Heart right ventricle (tissue), 16 donors: ENCODE data around the gene ZNF740. TPM values are rescaled to one million over a fixed set of nuclear protein-coding genes. Genes with fewer than 3 reads are reported as not detected.

ENCODE experiments used
- ATAC-seq, 8 donors: fragments of 200-7000 bp; cut with Tn5 transposase; one replicate each; pipeline ENCODE4 v1.9.1; 2020; ENCODE audit warnings: mild to moderate bottlenecking in 8 of 8, moderate library complexity in 8 of 8, moderate number of reproducible peaks in 1 of 8
- DNase-seq, 2 donors: peaks; one replicate each; pipeline ENCODE4 v3.0.0-alpha.2; 2020
- H3K27ac ChIP-seq, 10 donors: fragments of 200-600 bp; sonication (generic) in 2 of 10; one replicate each; pipeline versions ENCODE4 v1.5.0 to v1.8.0; 2020 to 2022; ENCODE audit warnings: mild to moderate bottlenecking in 3 of 10
- H3K27me3 ChIP-seq, 7 donors: fragments of 200-600 bp; one replicate each; pipeline ENCODE4 v1.8.0; 2021 to 2022; ENCODE audit warnings: mild to moderate bottlenecking in 2 of 7
- H3K36me3 ChIP-seq, 9 donors: fragments of 200-600 bp; sonication (generic) in 1 of 9; one replicate each; pipeline versions ENCODE4 v1.5.0 to v1.8.0; 2020 to 2022; ENCODE audit warnings: mild to moderate bottlenecking in 2 of 9
- H3K4me1 ChIP-seq, 9 donors: fragments of 200-600 bp; sonication (generic) in 1 of 9; one replicate each; pipeline versions ENCODE4 v1.5.0 to v1.8.0; 2020 to 2022; ENCODE audit warnings: mild to moderate bottlenecking in 4 of 9
- H3K4me3 ChIP-seq, 10 donors: fragments of 200-600 bp; sonication (generic) in 2 of 10; one replicate each; pipeline versions ENCODE4 v1.5.0 to v1.8.0; 2020 to 2022; ENCODE audit warnings: mild to moderate bottlenecking in 7 of 10, moderate library complexity in 2 of 10
- H3K9me3 ChIP-seq, 11 donors: fragments of 200-600 bp in 10 of 11; sonication (generic) in 2 of 11; one replicate each; pipeline versions ENCODE4 v1.5.0 to v1.8.0; 2013 to 2022; ENCODE audit warnings: mild to moderate bottlenecking in 2 of 11, control low read depth in 1 of 11, moderate library complexity in 1 of 11
- WGBS, 2 donors: extraction: QIAGEN DNeasy Blood & Tissue Kit; methylation state at CpG; one replicate each; pipeline ENCODE4 v1.1.7; 2013; ENCODE audit warnings: inconsistent platforms in 1 of 2; 5-methylcytosine and 5-hydroxymethylcytosine counted together
- intact Hi-C, 10 donors: fragments of 100-400 bp; cut with DNase I; formaldehyde crosslinking; loops; one replicate each; pipeline versions ENCODE4 v1.11.1 to v1.14.2; 2022
- polyA plus RNA-seq, 2 donors: library from polyadenylated mRNA; stranded (reverse); fragments of 200-250 nt; gene quantifications; one replicate each; pipeline ENCODE4 v1.2.3, GENCODE V29; 2013
- total RNA-seq, 10 donors: library from RNA; stranded (reverse); fragmentation: NEBNext Ultra II Directional in 3 of 10; extraction: Animal tissue kit (Norgen Biotek cat#: 25700) in 3 of 10; gene quantifications; one replicate each; pipeline versions ENCODE4 v1.2.1 to v1.2.4, GENCODE V29; 2021 to 2023
- TF ChIP-seq, protein P1 (sequence below), 9 donors: fragments of 200-600 bp; sonication (generic) in 2 of 9; IDR thresholded peaks; one replicate each; pipeline versions ENCODE4 v1.5.0 to v1.8.0; 2021 to 2022; ENCODE audit warnings: antibody characterized with exemption in 9 of 9, mild to moderate bottlenecking in 5 of 9, moderate library complexity in 1 of 9
- donor health status: Arrhythmogenic right ventricular cardiomyopathy.
- donor health status: ischemic (EF 13 %, LVEDD 7.1; RV severe dilation, severe dysfunction).
- donor health status: healthy with polysubstance abuse.
- donor health status: DM: no; HTN: yes; CAD: no.
- donor health status: DM: no; HTN: no; CAD: no.
- donor health status: ischemic (EF 25% LVEDD 6.9; RV normal size, moderate dysfunction).
- donor health status: ischemic (EF 25% LVEDD 5.7; RV mildly dilated, moderate dysfunction).
- donor health status: healthy.
- donor health status: DM: yes; HTN: yes; CAD: no.
- donor health status: Ischemic cardiomyopathy.
- donor health status: ischemic (EF 35%, LVEDD 5.7; RV mildly dilated, moderate dysfunction).
- donor health status: nonischemic (EF 11% LVEDD 7.7; RV severe dilation, severe dysfunction).
- donor health status: DM: yes; HTN: yes; CAD: no.
- donor health status: PGD.
- donor health status: ischemic (EF 29% LVEDD 5.4; RV normal size, mild dysfunction).
- donor health status: nonischemic (EF 23%, LVEDD 6.1; RV moderate dilation, normal function).

ZNF740 gene
- total and polyA plus RNA-seq, 12 donors = 2.7 to 28.9 (median 18.9) TPM

DNA sequence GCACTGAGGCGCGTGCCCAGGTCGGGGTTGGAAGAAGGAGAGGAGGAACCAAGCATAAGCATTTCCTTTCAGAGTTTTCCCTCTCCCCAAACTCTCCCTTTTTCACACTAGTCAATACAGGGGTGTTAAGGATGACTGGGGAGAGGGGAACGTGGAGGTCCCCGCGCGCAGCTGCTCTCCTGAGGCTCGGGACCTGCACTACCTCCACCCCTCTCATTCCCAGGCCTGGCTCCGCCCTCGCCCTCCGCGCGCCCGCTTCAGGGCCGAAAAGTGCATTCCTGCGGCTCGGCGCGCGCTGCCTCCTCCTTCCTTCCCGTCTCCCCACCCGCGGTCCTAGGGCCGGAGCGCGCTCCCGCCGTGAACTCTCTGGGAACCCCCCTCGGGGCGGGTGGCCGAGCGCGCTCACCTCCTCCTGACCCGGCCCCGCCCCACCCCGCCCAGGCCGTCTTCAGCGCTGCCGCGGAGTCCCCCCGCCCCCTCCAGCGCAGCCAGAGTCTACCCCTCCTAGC, 40.2 kb downstream of the ZNF740 start:
- peak overlapping the region; percentile 71 to 96 (median 76) for H3K4me3 ChIP-seq
- 0% methylated on average over 31 to 42 of the region's 42 CpGs for whole genome bisulfite sequencing, 2 donors
- H3K36me3 ChIP-seq = no peaks in the 10 kb centered on the region
- peaks cover 9 to 83% (median 60%) of the 10 kb centered on the region in 9 donors for H3K4me1 ChIP-seq
- H3K27me3 ChIP-seq = no peaks in the 10 kb centered on the region
- H3K9me3 ChIP-seq = no peaks in the 10 kb centered on the region
- intact Hi-C loops = loop anchor here in 4 of 10 donors (1.0 to 2.0 kb wide), 3 partner anchors 31 to 74 kb away; partner anchors contain the start of gene PFDN5 (in 1 of the 4)
- H3K27ac ChIP-seq = peak overlapping the region; percentile 96 to 100 (median 99)
- peak; percentile 87 to 93 (median 90) for ATAC-seq
- peak; percentile 93 to 94 for DNase-seq
- TF ChIP-seq, protein P1, sequence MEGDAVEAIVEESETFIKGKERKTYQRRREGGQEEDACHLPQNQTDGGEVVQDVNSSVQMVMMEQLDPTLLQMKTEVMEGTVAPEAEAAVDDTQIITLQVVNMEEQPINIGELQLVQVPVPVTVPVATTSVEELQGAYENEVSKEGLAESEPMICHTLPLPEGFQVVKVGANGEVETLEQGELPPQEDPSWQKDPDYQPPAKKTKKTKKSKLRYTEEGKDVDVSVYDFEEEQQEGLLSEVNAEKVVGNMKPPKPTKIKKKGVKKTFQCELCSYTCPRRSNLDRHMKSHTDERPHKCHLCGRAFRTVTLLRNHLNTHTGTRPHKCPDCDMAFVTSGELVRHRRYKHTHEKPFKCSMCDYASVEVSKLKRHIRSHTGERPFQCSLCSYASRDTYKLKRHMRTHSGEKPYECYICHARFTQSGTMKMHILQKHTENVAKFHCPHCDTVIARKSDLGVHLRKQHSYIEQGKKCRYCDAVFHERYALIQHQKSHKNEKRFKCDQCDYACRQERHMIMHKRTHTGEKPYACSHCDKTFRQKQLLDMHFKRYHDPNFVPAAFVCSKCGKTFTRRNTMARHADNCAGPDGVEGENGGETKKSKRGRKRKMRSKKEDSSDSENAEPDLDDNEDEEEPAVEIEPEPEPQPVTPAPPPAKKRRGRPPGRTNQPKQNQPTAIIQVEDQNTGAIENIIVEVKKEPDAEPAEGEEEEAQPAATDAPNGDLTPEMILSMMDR (IDR thresholded peaks at IDR 0.05) = no peak

GRCh38 chr12:53221203-53222080, 40.9 kb downstream of the ZNF740 start:
- no peaks in the 10 kb centered on the region for H3K9me3 ChIP-seq
- 1% methylated on average over 66 to 72 of the region's 72 CpGs for WGBS, 2 donors
- H3K27me3 ChIP-seq = no peaks in the 10 kb centered on the region
- peak overlapping the region; percentile 51 to 96 (median 76) for H3K4me3 ChIP-seq
- peak overlapping the region; percentile 96 to 100 (median 99) for H3K27ac ChIP-seq
- no peaks in the 10 kb centered on the region for H3K36me3 ChIP-seq
- DNase-seq (peak; percentile 76 to 83), ATAC-seq (peak; percentile 47 to 69 (median 60))
- intact Hi-C loops = loop anchor here in 4 of 10 donors (1.0 to 2.0 kb wide), 3 partner anchors 30 to 73 kb away; partner anchors contain the start of gene PFDN5 (in 1 of the 4)
- TF ChIP-seq, protein P1 (IDR thresholded peaks at IDR 0.05) = peak in 5 of 9 donors; percentile 25 to 45 (median 32)
- peaks cover 9 to 76% (median 54%) of the 10 kb centered on the region in 9 donors for H3K4me1 ChIP-seq

DNA sequence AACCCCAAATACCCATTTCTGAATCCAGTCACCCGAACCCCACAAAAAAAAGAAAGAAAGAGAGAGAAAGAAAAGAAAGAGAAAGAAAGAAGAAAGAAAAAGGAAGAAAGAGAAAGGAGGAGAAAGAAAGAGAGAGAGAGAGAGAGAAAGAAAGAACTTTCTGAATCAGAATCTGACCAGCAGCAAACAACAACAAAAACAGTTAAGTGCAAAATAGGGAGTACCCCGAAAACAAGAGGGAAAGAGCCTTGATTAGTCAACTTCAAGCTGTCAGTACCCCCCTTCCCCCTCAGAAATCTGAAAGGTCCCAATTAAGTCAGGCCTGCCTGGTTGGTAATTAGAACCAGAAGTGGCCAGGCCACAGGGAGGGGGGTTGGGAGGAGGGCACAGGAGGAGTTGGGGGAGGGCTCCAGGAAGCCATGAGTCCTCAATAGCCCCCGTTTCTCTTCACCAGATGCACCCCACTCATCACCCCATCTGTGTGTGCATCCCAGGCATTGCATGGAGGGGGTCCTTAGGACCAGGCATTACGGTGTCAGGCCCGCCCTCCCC, 41.7 kb downstream of the ZNF740 start:
- WGBS, 2 donors = 51 to 53% methylated on average over 5 of the region's 5 CpGs
- intact Hi-C loops = no loop called here
- TF ChIP-seq, protein P1 (IDR thresholded peaks at IDR 0.05) = no peak
- Histone ChIP-seq H3K27me3 (no peaks in the 10 kb centered on the region), H3K27ac (peak overlapping the region; percentile 96 to 100 (median 99)), H3K36me3 (peaks cover 0 to 1% (median 0%) of the 10 kb centered on the region in 9 donors), H3K4me1 (peaks cover 9 to 68% (median 47%) of the 10 kb centered on the region in 9 donors), H3K4me3 (peak overlapping the region in 9 of 10 donors; percentile 71 to 96 (median 78)), H3K9me3 (no peaks in the 10 kb centered on the region)
- DNase-seq (no peak), ATAC-seq (no peak)

DNA sequence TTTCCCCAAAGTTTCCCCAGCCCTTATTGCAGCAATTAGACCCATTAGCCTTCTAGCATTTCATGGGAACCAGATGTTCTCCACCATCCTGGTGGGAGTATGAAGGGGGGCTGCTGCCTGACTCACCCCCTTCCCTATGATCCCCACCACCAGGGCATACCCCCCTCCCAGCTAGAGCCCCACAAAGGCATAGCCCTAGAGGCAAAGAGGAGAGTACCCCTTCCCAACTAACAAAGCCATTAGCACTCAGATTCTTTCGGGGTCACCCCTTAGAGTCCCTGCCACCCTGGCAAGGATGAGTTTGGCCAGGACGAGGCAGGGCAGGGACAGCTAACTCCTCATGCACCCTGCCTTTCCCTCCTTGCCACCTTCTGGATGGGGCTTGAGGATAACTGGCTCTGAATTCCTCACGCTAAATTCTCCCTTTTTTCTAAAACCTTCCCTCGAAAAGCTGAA, 42.3 kb downstream of the ZNF740 start:
- Histone ChIP-seq H3K4me1 (peaks cover 9 to 62% (median 41%) of the 10 kb centered on the region in 9 donors), H3K36me3 (peaks cover 0 to 6% (median 0%) of the 10 kb centered on the region in 9 donors), H3K4me3 (no peak overlapping the region), H3K9me3 (no peaks in the 10 kb centered on the region), H3K27ac (peak overlapping the region in 9 of 10 donors; percentile 96 to 100 (median 99)), H3K27me3 (no peaks in the 10 kb centered on the region)
- TF ChIP-seq, protein P1 (IDR thresholded peaks at IDR 0.05) = no peak
- WGBS, 2 donors = 48 to 61% methylated on average over 4 of the region's 4 CpGs
- intact Hi-C loops = no loop called here
- DNase-seq (no peak), ATAC-seq (no peak)
